Measurements from ENCODE around the gene DUSP28.

The DUSP28 gene

DNA sequence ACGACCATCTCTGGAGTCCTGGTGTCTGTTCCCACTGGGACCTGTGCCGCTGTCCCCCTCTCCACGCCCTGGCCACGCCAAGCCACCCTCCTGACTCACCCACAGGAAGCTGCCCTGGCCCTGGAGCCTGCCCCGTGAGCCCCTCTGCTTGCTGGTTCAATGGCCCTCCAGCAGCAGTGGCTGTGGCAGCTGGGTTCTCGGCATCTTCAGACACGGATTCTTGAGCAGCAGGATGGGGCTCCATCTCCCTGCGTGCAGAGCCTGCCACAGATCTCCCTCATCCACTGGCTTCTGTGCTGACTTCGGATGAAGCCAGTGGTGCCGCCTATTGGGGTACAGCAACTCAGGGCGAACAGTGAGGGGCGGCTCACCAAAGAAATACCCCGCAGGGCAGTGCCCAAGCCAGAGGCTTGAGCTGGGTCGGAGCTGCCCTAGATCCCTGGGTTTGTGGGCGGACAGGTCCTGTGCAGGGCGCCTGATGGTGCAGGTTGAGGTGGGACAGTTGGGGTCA, 40.3 kb downstream of the DUSP28 start:
- H3K9me3 Mint-ChIP-seq, result no peaks in the 10 kb centered on the region

DNA sequence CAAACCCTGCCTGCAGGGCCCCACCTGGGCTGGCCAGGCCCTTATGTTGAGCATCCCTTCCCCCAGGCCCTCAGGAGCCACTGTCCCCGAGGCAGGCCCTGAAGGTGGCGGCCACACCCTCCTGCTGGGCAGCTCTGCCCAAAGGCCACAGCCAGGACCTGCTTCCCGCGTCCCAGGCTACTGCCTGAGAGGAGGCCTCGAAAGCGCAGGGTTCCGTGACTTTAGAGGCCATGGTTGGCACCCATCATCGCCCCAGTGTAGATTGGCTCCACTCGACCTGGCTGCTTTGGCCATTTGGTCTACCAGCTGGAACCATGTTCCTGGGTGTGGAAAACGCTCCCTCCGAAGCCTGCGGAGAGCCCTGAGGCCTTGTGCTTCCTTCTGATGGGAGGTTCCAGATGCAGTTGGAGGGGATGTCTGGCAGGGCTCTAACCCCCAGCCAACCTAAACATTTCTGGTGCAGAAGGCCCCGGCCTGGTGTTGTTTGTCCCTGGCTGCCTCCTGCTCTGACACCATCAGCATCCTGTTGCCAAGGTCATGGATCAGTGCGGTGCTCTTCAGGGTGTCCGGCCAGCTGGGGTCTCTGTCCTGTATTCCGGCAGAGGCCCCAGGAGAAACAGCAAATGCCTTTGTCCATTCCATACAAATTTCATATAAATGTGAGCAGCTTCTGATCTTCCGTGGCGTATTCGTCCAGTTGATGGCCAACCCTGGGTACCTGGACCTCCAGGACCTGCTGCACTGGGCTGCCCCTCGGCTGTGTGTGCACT, 41.1 kb downstream of the DUSP28 start:
- no peaks in the 10 kb centered on the region for H3K36me3 Mint-ChIP-seq (ENCODE audit: low read depth)
- H3K4me1 Mint-ChIP-seq (ENCODE audit: low read depth), result no peaks in the 10 kb centered on the region
- H3K9me3 Mint-ChIP-seq, result no peaks in the 10 kb centered on the region
- H3K27me3 Mint-ChIP-seq, result no peaks in the 10 kb centered on the region
- H3K27ac Mint-ChIP-seq, result no peak overlapping the region
- H3K4me3 Mint-ChIP-seq, result no peak overlapping the region

More for the DNA sequence above, 40.3 kb downstream of the DUSP28 start:
- Mint-ChIP-seq H3K4me1 (ENCODE audit: low read depth) (no peaks in the 10 kb centered on the region), H3K4me3 (no peak overlapping the region), H3K36me3 (ENCODE audit: low read depth) (no peaks in the 10 kb centered on the region), H3K27ac (no peak overlapping the region), H3K27me3 (no peaks in the 10 kb centered on the region)

DNA sequence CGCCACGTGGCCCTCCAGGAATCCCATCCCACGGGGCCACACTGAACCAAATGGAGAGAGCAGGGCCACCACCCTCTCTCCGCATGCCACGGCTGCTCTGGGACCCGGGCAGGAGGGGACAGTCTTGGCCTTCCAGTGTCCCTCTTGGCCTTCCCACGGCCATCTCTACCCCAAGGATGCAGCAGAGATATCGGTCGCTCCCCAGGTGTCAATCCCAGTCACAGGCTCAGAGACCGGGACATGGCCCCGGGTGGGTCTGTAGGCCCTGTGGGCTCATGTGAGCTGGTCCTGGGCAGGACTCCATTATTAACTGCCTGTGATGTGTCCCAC, 41.6 kb downstream of the DUSP28 start:
- Mint-ChIP-seq H3K4me3 (no peak overlapping the region), H3K27ac (no peak overlapping the region), H3K4me1 (ENCODE audit: low read depth) (no peaks in the 10 kb centered on the region), H3K9me3 (no peaks in the 10 kb centered on the region), H3K36me3 (ENCODE audit: low read depth) (no peaks in the 10 kb centered on the region), H3K27me3 (no peaks in the 10 kb centered on the region)

DNA sequence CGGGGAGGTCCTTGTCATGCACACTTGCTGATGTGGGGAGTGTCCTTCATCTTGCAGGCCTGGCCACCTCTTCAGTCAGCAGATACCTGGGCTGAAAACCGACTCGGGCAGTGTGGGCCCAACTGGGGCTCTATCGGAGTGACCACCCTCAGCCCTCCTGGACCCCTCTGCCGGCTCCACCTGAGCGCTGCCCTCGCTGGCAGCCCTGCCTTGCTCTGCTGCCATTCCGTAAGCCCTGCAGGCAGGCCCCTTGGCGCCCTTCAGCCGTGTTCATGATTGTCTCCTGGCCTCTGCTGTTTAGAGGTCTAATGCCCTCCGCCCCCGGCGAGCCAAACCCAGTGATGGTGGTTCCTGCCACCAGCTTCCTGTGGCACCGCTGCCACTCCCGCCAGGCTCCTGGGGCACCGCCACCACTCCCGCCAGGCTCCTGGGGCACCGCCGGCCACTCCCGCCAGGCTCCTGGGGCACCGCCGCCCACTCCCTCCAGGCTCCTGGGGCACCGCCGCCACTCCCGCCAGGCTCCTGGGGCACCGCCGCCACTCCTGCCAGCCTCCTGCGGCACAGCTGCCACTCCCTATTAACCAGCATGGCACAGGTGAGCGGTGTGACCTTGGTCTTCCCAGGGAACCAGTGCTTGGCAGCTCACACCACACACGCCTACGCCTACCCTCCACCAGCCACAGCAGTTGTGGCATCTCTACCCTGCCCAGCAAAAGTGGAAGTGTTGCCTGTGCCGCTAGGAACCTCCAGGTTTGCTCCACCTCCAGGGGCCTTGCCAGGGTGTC, 42.3 kb downstream of the DUSP28 start:
- no peaks in the 10 kb centered on the region for H3K4me1 Mint-ChIP-seq (ENCODE audit: low read depth)
- H3K27ac Mint-ChIP-seq, result no peak overlapping the region
- H3K4me3 Mint-ChIP-seq, result no peak overlapping the region
- no peaks in the 10 kb centered on the region for H3K27me3 Mint-ChIP-seq
- H3K9me3 Mint-ChIP-seq, result no peaks in the 10 kb centered on the region
- no peaks in the 10 kb centered on the region for H3K36me3 Mint-ChIP-seq (ENCODE audit: low read depth)

DNA sequence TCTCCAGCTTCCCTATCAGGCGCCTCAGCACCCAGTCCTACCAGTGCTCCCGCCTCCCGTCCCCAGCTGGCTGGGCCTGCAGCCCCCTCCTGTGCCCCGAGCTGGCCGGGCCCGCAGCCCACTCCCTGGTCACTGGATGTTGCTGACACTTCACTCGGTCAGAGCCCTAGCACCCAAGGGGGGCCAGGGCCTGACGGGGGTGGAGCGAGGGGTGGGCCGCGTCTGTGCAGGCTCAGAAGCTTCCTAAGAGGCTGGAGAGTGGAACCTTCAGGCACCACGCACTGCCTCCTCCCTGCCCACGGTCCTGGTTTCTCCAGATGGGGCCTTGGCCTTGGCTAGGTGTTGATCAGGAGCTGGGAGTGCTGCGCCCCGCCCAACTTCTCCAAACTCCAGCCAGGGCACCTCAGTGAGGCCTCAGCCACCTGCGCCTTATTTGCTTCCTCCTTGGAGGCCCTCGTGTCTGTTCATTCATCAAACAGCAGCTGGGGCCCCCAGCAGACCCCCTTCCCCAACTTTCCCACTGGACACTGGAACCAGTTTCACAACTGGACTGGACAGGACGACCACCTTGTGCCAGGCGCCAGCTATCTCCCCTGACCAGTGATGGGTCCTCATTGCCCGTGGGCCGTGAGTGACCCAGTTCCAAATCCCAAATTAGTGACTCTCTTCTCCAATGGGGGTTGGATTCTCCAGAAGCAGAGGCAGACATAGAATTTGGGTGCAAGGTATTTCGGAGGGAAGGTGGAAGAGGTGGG, 43.1 kb downstream of the DUSP28 start:
- Mint-ChIP-seq H3K27ac (no peak overlapping the region), H3K36me3 (ENCODE audit: low read depth) (no peaks in the 10 kb centered on the region), H3K27me3 (no peaks in the 10 kb centered on the region), H3K4me1 (ENCODE audit: low read depth) (no peaks in the 10 kb centered on the region), H3K9me3 (no peaks in the 10 kb centered on the region), H3K4me3 (no peak overlapping the region)

DNA sequence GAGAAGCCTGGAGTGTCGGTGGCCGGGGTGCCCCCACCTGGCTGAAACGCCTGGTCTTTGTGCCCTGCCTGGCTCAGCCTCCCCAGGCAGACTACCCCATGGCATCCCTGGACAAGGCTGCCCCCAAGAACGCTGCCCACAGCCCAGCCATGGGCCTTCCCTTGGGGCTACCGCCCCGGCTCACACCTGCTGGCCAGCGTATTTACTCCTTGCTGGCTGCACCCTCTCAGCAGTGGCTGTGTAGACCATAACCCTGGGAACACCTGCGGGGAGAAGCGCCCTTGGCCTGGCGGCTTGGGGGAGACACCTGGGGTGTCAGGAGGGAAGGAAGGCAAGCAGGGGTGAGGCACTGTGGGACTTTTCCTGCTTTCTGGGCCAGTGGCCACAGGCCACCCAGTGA, 43.7 kb downstream of the DUSP28 start:
- Mint-ChIP-seq H3K4me3 (no peak overlapping the region), H3K27me3 (no peaks in the 10 kb centered on the region), H3K4me1 (ENCODE audit: low read depth) (no peaks in the 10 kb centered on the region), H3K36me3 (ENCODE audit: low read depth) (no peaks in the 10 kb centered on the region), H3K27ac (no peak overlapping the region), H3K9me3 (no peaks in the 10 kb centered on the region)

DNA sequence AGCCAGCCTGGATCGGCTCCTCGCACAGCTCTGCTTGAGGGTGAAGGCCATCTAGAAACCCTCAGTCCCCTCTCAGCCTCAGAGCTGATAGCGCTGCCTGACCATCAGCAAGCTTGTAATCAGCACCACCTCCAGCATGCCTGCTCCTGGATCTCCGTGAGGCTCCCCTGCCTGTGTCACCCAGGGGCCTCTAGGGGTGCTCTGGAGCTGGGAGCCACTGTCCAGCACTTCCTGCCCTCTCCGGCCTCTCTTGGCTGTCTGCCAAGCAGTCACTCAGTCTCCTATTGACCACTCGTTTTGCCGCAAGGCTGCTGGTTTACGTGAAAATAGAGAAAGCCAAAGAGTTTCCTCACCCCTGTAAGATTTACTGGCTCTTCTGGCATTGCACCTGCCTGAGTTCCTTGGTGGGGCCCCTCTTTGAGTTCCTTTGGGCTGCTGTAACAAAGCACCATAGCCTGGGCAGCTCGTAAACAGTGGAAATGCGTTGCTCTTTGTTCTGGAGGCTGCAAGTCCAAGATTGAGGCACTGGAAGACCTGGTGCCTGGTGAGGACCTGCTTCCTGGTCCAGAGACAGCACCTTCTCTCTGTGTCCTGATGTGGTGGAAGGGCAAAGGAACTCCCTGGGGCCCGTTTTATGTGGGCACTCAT, 44.3 kb downstream of the DUSP28 start:
- Mint-ChIP-seq H3K9me3 (no peaks in the 10 kb centered on the region), H3K4me3 (no peak overlapping the region), H3K27me3 (no peaks in the 10 kb centered on the region), H3K4me1 (ENCODE audit: low read depth) (peaks cover 3% of the 10 kb centered on the region), H3K36me3 (ENCODE audit: low read depth) (no peaks in the 10 kb centered on the region), H3K27ac (no peak overlapping the region)

DNA sequence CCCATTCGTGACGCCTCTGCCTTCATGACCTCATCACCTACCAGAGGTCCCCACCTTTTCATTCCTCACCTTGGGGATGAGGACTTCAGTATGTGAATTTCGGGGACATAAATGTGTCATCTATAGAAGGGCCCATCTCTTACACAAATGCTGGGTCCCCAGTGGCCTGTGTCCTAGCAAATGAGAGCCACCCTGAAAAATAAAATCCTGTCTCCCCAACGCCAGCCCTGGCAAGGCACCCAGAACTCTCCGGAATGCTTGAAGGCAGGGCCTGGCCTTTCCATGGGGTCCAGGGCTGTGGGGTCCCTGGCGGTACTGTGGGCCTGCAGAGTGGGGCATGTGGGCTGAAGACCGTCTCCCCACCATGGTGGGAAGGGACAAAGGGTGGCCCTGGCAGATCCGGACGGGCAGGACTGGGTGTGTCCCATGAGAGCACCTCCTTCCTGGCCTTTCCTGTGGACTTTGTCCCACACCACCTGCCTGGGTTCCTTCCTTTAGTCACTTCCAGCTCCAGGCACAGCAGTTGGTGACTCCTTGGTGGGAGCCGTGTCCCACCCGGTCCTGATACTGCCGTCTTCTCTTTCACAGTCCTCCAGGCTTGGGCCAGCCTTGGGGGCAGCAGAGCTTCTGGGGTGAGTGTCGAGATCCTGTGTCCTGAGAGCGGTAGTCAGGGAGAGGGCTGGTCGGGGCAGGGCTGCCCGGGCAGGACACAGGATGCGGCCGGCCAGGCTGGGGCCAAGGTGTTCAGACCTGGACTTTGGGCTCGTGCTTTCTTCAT, 45.0 kb downstream of the DUSP28 start:
- Mint-ChIP-seq H3K4me3 (no peak overlapping the region), H3K27ac (no peak overlapping the region), H3K4me1 (ENCODE audit: low read depth) (peaks cover 3% of the 10 kb centered on the region), H3K27me3 (no peaks in the 10 kb centered on the region), H3K36me3 (ENCODE audit: low read depth) (no peaks in the 10 kb centered on the region), H3K9me3 (no peaks in the 10 kb centered on the region)

DNA sequence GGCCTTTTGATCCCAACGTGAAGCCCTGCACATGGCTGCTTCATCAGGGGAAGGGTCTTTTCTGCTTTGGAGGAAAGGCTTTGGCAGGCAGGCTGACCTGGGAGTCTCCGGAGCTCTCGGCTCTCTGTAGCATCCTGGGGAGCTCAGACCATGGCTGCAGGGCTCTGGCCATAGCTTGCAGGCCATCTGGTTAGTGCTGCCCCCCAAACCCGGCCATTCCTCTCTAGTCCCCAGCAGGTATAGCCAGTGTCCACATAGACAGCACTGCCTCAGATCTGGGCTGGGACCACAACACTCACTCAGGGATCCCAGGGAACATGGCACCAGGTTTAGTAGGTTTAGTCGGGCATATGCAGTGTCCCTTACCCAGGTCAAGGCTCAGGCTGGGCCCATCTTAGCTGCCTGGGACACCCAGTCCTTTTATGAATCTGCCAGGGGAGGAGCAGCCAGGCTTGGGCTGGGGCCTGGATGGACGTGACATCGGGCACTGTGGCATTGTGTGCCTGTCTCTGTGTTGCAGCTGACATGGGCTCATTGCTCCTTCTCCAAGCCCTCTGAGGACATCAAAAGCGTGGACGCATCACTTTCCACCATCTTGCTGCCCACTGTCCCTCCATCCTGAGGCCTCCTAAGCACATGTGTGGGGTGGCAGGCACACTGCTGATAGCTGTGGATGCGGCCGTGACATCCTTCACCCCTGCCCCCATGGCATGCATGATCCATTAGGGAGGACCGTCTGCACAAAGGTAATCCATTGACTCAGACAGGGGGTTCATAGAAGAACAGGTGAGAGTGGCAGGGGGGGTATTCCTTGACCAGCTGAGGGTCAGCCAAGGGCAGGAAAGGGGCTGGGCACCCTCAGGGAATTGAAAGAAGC, 45.9 kb downstream of the DUSP28 start:
- Mint-ChIP-seq H3K36me3 (ENCODE audit: low read depth) (no peaks in the 10 kb centered on the region), H3K27ac (no peak overlapping the region), H3K9me3 (no peaks in the 10 kb centered on the region), H3K27me3 (no peaks in the 10 kb centered on the region), H3K4me3 (no peak overlapping the region), H3K4me1 (ENCODE audit: low read depth) (peaks cover 3% of the 10 kb centered on the region)

DNA sequence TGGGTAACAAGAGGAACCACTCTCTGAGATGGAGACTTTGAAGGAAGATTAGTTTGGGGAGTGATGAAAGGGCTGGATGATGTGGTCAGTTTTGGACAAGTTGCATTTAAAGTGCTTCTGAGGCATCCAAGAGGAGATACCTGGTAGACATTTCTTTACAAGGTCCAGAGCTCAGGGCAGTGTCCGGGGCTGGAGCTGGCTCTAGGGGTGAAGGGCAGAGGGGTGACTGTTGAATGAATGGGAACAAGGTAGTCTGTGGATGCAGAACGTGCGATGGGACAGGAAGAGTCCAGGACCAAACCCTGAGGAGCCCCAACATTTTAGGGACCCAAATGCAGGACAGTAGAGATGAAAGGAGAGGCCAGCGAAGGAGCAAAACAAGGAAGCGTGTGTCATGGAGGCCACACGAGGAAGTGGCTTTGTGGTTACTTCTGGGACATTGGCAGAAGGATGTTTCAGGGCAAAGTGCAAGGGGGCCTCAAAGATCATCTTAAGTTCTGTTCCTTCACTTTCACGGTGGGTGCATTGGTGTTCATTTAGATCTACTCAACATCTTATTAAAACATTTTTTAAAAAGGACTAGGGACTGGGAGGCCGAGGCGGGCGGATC, 51.5 kb downstream of the DUSP28 start:
- Mint-ChIP-seq H3K4me1 (ENCODE audit: low read depth) (peaks cover 3% of the 10 kb centered on the region), H3K36me3 (ENCODE audit: low read depth) (peaks cover 9% of the 10 kb centered on the region), H3K27me3 (no peaks in the 10 kb centered on the region), H3K9me3 (no peaks in the 10 kb centered on the region), H3K4me3 (peak overlapping the region; percentile 15), H3K27ac (peak overlapping the region; percentile 56)
